Islet of Langerhans (tissue), 1 donor: ENCODE measurements around the gene NPHS1.
"Not testable (repeated sequence)": the region's sequence is repeated elsewhere in the genome, so short reads cannot be mapped to it uniquely, and the experiment has no call there.

Experiments
- FAIRE-seq: peaks from one replicate; lab custom pipeline; 2011; peaks lifted over from hg19 to GRCh38; lab: Jason Lieb, UNC

Gene NPHS1, protein sequence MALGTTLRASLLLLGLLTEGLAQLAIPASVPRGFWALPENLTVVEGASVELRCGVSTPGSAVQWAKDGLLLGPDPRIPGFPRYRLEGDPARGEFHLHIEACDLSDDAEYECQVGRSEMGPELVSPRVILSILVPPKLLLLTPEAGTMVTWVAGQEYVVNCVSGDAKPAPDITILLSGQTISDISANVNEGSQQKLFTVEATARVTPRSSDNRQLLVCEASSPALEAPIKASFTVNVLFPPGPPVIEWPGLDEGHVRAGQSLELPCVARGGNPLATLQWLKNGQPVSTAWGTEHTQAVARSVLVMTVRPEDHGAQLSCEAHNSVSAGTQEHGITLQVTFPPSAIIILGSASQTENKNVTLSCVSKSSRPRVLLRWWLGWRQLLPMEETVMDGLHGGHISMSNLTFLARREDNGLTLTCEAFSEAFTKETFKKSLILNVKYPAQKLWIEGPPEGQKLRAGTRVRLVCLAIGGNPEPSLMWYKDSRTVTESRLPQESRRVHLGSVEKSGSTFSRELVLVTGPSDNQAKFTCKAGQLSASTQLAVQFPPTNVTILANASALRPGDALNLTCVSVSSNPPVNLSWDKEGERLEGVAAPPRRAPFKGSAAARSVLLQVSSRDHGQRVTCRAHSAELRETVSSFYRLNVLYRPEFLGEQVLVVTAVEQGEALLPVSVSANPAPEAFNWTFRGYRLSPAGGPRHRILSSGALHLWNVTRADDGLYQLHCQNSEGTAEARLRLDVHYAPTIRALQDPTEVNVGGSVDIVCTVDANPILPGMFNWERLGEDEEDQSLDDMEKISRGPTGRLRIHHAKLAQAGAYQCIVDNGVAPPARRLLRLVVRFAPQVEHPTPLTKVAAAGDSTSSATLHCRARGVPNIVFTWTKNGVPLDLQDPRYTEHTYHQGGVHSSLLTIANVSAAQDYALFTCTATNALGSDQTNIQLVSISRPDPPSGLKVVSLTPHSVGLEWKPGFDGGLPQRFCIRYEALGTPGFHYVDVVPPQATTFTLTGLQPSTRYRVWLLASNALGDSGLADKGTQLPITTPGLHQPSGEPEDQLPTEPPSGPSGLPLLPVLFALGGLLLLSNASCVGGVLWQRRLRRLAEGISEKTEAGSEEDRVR (N-terminal part only)

DNA sequence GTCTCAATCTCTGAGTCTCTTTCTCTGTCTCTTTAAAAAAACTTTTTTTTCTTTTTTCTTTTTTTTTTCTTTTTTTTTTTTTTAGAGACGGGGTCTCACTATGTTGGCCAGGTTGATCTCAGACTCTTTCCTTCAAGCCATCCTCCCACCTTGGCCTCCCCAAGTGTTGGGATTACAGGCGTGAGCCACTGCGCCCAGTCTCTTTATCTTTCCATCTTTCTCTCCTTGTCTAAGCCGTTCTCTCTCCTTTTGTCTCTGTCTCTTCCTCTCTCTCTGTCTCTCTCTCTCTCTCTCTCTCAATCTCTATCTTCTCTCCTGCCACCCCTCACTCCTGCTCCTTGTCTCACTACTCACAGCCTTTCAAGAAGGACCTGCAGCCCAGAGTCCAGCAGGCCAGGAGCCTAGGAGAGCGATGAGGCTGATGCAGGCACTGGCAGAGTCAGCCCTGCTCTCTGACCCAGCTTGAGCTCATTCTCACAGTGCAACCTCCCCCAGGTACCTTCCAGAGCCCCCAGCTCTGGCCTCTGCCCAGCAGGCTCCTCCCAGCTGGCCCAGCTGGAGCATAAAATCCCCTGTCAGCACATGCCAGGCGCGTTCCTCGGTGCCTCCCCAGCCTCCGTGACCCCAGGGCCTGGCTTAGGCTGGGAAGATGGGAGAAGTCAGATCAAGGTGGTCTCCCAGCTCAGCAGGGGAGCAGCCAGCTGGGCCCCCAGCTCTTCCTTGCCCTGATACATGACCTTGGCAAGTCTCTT is at the start of gene NPHS1:
Gene NPHS1 (minus strand): TSS at position 476 of the 752 bp plus-strand sequence. CDS start 667 bp downstream, outside the sequence.
- no peak for FAIRE-seq

DNA sequence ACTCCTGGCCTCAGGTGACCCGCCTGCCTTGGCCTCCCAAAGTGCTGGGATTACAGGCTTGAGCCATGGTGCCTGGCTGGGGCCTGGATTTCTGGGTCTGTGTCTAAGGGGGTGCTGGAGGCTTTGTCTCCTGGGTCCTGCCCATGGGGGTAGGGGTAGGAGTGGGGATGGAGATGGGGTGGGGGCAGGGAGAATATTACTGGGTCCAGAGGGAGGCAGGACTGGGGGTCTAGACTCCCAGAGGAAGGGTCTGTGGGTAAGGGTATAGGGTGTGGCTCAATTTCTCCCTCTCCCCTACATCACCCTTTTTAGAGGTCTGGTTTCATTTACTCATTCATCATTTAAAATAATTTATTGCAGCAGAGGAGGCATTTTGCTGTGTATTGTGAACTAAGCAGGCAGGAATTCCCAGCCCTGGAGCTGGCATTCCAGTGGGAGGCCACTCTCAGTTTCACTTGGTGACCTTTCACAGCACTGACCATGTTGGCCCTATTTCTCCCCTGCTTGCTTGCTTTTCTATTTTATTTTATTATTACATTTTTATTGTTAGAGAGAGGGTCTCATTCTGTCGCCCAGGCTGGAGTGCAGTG is 48.8 kb upstream of the NPHS1 start:
- no peak for FAIRE-seq

DNA sequence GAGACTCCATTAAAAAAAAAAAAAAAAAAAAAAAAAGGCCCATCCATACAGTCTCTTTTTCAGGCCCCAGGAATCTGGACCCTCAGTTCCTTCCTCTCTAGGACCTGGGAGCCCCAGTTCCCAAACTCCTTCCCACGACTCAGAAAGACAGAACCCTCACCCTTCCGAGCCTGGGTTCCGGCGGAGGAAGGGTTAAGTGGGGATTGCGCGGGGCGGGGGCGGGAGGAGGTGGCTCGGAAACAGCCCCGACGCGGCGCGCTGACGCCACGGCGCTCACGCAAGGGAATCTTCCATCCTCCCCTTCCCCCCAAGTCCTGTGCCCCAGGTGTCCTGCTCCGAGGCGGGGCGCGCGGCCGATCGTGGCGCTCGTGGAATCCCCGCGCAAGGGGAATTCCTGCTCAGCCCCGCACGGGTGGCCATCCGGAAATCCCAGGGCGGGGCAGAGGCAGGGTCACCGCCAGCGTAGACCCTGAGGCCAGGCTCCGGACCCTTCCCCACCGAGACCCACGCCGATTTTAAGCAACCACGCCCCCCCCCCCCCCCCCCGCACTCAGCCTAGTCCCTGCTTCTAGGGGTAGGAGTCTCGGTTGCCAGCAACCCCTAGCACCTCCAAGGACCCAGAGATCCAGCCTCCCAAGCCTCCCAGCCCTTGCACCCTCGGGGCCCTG is 47.4 kb upstream of the NPHS1 start:
- no peak for FAIRE-seq

DNA sequence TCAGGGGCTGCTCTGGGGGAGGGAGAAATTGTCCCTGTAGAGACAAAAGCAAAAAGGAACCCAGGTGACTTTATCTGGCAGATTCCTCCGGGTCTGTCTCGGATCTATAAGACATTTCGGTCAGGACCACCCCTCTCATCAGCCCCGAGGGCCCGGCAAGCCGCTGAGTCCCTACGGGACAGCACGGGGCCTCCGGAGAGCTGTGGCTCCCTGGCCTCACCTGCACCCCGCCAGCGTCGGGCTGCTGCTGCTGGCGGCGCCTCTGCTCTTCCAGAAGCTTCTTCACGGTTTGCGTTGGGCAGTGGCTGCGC is 46.1 kb upstream of the NPHS1 start:
- no peak for FAIRE-seq

DNA sequence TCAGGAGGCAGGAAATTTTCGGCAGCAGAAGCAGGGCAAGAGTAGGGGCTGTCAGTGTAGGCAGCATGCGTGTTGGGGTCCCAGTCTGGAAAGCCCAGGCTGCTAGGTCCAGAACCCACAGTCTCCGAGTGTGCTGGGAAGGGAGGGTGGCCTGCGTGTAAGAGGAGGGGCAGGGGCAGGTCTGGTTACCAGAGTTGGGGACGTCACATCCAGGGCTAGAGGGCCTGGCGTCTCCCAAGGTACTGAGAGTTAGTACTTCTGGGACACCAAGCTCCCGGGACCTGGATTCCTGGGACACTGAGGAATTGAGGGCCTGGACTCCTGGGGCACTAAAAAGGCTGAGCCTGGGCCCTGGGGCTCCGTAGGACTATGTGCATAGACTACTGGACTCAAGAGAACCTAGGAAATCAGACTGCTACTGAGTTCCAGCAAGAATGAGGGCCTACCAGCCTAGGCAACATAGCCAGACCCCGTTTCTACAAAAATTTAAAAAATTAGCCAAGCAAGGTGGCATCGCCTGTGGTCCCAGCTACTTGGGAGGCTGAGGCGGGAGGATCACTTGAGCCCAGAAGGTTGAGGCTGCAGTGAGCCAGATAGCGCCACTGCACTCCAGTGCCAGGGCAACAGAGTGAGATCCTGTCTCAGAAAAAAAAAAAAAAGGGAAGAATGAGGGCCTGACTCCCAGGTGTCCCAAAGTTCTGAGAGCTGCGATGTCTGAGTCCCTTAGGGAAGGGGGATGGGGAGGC is 45.6 kb upstream of the NPHS1 start:
- no peak for FAIRE-seq

DNA sequence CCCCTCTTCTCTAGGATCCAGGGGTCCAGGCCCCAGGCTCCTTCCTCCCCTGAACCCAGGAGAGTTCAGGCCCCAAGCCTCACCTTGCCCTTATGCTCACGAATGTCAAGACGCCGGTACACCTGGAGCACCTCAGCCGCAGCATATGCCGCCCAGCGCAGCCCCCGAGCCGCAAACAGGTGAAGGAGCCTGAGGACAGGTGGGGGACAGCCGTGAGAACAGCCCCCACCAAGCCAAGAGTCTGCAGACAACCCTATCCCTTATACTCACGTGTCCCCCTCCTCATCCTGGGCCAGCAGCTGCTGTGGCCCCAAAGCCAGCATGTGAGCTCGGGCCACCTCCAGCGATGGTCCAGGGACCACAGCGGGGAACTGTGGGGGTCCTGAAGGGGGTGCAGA is 44.3 kb upstream of the NPHS1 start:
- no peak for FAIRE-seq

DNA sequence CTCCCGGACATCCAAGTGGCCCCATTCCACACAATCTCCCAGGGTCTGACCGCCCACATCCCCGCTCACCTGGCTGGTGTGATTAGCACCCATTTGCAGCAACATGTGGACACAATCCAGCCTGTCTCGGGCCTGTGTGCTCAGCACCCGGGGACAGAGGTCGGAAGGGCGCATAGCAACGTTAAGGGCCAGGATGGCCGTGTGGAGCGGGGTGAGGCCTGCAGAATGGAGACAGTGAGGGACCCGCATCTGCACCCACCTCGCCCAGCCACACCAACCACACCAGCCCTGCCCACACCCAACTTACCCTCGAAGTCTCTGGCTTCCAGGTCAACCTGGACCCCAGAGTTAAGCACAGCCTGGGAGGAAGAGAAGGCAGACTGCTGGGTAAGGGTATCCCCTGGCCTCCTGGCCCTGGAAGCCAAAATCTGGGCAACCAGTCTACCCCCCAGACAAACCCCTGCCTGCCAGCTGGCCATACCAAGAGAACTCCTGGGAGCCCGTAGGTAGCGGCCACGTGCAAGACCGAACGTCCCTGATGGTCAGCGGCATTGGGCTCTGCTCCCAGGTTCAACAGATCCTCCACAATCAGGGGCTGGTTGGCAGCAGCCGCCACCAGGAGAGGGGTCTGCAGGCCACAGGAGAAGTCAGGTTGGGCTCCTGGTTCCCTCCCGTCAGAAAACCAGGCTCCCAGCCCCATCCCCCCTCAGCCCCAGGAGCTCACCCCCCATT is 43.8 kb upstream of the NPHS1 start:
- FAIRE-seq = no peak

DNA sequence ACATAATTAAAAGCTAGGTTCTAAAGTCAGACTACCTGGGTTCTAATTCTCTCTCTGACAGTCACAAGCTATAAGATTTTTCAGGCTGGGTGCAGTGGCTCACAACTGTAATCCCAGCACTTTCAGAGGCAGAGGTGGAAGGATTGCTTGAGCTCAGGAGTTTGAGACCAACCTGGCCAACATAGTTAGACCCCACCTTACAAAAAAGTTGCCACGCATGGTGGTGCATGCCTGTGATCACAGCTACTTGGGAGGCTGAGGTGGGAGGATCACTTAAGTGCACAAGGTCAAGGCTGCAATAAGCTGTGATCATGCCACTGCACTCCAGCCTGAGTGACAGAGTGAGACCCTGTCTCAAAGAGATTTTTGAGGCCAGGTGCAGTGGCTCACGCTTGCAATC is 42.0 kb upstream of the NPHS1 start:
- FAIRE-seq = no peak

DNA sequence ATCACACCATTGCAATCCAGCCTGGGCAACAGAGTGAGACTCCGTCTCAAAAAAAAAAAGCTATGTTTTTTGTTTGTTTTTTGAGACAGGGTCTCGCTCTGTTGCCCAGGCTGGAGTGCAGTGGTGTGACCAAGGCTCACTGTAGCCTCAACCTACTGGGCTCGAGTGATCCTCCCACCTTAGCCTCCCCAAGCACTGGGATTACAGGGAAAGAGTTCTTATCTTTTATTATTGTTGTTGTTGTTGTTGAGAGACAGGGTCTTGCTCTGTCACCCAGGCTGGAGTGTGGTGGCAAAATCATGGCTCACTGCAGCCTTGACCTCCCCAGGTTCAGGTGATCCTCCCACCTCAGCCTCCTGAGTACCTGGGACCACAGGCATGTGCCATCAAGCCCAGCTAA is 39.5 kb upstream of the NPHS1 start:
- FAIRE-seq = not testable (repeated sequence)

DNA sequence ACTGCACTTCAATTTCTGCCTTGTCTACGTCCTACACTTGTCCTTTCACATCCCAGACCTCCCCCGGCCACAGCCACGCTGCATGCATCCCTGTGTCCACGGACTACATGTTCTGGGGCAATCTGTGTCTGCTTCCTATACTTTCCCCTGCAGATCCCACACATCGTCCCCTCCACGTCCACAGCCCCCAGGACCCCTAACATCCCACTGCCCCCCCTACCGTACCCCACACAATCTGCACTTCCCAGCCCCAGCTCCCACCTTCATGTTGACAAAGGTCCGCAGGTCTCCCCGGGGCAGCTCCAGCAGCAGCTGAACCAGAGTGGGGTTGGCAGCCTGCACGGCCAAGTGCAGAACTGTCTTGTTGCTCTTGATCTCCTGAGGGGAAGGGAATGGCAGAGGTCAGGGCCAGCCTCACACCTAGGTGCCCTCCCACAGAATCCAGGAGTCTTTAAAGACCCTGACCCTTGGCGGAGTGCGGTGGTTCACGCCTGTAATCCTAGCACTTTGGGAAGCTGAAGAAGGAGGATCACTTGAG is 37.9 kb upstream of the NPHS1 start:
- no peak for FAIRE-seq

DNA sequence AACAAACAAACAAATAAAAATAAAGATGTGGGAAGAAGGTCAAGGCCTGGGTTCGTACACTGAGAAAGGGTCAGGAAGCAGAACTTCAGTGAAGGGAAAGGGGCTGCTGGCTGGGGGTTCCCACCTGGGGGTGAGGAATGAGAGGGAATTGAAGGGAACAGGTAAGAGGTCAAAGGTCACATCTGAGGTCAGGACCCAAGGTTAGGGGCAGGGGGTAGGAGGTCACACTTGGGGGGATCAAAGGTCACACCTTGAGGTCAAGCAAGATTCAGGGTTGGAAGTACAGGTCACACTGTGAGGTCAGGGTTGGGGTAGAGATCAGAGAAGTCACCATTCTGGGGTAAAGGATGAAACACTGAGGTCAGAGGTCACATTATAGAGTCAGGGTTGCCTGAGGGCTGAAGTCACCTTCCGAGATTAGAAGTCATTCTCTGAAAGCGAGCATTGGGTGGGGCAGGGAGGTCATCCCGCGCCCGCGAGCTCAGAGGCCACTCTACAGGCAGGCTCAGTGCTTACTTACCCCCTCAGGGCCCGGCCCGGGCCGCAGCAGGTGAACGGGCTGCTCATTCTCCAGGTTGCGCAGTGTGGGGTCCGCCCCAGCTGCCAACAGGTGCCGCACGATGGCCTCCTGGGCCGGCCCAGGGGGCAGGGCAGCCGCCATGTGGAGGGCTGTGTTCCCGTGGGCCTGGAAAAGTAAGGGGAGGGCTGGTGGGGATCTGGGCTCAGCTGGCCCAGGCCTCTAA is 37.2 kb upstream of the NPHS1 start:
- FAIRE-seq = no peak

DNA sequence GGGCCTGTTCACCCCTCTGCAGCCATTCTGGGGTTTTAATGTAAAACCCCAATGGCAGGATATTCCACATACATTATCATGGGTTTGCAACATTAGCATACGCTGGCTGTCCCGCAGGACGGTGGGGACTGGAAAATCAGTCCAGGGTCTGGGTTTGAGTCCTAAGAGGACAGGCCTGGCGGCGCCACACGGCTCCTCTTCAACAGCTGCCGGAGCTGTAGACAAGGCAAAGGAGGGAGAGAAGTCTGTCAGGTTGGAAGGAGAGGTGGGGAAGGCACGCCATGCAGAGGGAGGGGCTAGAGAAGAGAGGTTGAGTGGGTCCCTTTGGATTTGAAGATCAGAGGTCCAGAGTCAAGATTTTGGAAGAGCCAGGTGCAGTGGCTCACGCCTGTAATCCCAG is 36.1 kb upstream of the NPHS1 start:
- no peak for FAIRE-seq

DNA sequence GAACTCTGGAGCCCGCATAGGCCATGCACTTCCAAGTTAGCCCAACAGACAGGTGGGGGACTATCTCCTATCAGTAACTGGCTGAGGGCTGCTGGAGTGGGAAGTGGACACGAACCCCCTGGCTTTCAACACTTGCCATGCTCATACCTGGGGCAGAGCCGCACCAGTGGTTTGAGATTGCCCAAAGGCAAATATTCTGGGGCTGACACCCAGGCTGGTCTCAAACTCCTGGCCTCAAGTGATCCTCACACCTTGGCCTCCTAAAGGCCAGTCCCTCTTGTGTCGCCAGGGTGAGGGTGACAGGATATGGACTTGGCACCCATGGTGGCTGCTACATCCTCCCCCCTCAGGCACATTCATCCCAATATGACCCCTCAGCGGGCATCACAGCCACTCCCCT is 34.9 kb upstream of the NPHS1 start:
- no peak for FAIRE-seq

DNA sequence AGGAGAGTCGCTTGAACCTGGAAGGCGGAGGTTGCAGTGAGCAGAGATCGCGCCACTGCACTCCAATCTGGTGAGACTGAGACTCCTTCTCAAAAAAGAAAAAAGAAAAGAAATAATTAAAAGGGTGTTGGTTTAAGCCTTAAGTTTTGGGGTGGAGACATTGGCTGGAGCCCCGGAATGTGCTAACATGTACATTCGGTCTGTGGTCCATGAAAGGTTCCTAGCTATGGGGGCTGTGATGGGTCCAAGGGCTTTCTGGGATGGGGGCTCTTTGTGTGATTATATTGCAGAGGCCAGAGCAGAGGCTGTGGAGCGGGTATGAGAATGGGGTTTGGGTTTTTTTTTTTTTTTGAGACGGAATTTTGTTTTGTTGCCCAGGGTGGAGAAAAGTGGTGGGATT is 33.6 kb upstream of the NPHS1 start:
- FAIRE-seq = no peak

DNA sequence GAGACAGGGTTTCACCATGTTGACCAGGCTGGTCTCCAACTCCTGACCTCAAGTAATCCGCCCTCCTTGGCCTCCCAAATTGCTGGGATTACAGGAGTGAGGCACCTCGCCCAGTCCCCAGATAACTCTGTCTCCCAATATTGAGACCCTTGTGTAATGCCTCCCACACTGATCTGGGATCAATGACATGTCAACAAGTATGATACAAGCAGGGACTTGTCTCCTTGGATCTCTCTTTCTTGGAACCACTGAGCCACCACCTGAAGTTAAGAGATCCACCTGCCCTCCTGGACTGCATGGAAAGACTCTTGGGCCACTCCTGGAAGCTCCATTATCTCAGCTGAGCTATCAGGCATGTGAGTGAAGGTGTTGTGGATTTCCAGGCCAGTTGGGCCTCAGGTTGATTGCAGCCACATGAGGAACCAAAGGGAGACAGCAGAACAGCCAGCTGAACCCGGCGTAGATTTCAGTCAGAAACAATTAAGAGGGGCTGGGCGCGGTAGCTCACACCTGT is 33.0 kb upstream of the NPHS1 start:
- no peak for FAIRE-seq

DNA sequence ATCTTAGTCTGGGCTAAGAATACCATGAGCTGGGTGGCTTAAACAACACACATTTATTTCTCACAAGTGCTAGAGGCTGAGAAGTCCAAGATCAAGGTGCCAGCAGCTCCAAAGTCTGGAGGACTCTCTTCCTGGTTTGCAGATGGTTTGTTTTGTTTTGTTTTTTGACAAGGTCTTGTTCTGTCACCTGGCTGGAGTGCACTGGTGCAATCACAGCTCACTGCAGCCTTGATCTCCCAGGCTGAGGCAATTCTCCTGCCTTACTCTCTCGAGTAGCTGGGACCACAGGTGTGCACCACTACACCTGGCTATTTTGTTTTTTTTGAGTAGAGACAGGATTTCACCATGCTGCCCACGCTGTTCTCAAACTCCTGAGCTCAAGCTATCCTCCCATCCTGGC is 31.6 kb upstream of the NPHS1 start:
- no peak for FAIRE-seq

DNA sequence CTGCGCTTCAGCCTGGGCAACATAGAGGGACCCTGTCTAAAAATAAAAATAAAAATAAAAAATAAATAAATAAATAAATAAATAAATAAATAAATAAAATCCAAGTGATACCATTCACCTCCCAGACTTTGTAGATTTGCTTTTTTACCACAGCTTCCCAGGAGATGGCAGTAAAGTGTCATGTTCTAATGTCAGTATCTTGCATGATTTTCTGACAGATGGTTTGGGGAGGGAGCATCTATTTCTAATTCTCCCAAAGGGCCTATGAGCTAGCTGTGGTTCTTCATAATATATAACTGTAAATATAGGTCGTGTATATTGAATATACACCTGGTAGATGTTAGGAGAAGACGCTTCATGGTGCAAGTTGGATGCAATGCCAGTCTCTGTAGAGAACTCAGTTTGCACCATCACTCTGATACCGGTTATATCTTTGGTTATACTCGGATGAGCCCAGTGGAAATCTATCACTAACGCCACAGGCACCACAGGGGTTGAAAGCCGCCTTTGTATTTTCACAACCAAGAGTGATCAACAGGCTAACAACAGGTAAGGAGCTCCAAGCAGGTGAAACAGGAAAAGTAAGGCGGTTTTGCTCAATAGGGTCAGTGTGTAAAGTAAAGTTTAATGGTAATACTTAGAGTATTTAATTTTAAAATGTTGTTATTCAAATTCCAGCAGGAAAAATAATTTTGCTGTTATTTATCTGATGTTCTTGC is 30.0 kb upstream of the NPHS1 start:
- peak; percentile 100 for FAIRE-seq

DNA sequence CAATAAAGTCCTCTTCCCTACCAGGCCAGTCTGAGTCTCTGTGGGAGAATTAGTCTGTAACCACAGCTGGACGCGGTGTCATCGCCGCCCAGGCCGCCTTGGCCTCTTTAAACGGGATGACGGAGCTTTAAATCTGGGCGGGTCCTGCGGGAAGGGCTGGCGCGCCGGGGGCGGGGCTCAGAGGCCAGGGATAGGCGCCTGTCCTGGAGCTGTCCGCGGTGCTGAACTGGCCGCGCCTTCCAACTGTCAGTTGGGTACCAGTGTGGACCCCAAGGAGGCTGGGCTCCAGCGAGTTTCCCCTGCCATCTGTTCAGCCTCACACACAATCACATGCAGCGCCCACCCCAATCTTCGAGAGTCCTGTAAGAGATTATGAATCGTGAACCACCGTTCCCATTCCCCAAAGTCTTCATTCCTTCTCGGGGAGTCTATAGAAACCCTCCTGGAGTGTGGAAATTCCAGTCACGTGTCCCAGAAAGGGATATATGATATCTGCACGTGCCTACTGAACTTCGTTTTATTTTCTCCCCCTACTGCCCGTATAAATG is 27.5 kb upstream of the NPHS1 start:
- FAIRE-seq = no peak
